ENCODE measurements around the gene ITPR2.
"Not testable (repeated sequence)": the region's sequence is repeated elsewhere in the genome, so short reads cannot be mapped to it uniquely, and the experiment has no call there.

The ITPR2 gene

GRCh38 chr12:26627335-26627734, 205.7 kb downstream of the ITPR2 start:
- FAIRE-seq (no peak), DNase-seq (ENCODE audit: insufficient read length, low spot score) (no peak)
- no peak for TF ChIP-seq POLR2A (IDR thresholded peaks at IDR 0.05; ENCODE audit: low read depth, low read length)

DNA sequence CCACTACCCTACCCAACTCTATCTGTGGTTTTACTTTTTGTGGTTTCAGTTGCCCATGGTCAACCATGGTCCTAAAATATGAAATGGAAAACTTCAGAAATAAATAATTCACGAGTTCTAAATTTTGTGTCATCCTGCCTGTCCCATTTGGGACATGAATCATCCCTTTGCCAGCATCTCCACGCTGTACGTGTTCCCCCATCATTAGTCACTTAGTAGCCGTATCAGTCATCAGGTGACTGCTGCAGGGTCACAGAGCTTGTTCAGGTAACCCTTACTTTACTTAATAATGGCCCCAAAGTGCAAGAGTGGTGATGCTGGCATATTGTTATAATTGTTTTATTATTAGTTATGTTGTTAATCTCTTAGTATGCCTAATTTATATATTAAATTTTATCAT, 209.9 kb downstream of the ITPR2 start:
- DNase-seq (ENCODE audit: insufficient read length, low spot score) (no peak), FAIRE-seq (no peak)
- no peak for TF ChIP-seq POLR2A (IDR thresholded peaks at IDR 0.05; ENCODE audit: low read depth, low read length)

DNA sequence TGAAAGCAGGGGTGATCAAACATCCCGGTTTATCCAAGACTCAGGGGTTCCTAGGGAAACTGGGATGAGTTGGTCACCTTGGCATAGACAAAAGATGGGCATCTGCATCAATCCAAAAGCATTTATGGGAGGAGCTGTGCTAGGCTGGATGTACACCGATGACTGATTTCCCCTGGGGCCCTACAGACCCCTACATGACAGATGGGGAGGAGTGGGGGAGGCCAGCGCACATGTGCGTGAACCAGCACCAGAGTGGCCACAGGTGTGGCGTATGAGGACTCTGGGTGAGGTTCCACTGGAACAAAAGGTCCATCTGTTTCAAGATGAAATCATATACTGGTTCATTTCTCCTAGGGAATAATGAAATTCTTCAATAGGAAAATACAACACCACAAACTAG, 210.4 kb downstream of the ITPR2 start:
- DNase-seq (ENCODE audit: insufficient read length, low spot score), result no peak
- TF ChIP-seq POLR2A (IDR thresholded peaks at IDR 0.05; ENCODE audit: low read depth, low read length), result no peak
- no peak for FAIRE-seq

DNA sequence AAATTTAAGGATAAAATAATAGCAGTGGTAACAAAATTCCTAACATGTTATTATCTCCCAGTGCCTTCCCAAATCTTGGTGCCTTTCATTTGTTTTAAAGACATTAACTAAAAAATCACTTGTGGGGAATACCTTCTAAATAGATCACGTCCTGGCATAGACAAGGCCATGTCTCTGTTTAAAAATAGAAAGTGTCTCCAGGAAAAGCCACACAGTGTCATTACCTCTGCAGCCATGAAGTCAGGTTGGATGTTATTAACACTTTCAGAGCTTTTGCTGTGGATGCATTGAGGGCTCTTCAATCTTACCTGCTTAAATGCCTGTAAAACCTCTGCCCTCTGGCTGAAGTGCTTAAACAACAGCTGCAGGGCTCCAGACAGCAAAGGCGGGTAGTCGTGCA, 211.1 kb downstream of the ITPR2 start:
- FAIRE-seq (no peak), DNase-seq (ENCODE audit: insufficient read length, low spot score) (no peak)
- TF ChIP-seq POLR2A (IDR thresholded peaks at IDR 0.05; ENCODE audit: low read depth, low read length), result no peak

DNA sequence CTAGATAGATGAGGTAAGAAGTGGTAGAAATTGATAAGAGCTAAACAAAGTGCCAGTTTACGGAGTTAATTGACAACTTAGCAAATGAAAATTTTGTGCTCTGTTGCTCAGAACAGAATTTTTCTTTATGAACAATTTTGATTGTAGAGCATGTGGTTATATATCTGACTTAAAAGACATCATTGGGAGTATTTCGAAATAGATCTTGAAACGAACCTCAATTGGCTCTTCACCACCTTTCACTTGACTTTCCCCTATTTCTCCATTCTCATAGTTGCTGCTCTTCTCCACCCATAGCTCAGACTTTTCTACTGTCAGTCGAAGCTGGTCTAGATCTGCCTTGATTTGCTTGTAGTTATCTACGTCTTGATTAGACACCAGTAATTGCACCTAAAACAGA, 212.1 kb downstream of the ITPR2 start:
- DNase-seq (ENCODE audit: insufficient read length, low spot score) (no peak), FAIRE-seq (no peak)
- no peak for TF ChIP-seq POLR2A (IDR thresholded peaks at IDR 0.05; ENCODE audit: low read depth, low read length)

GRCh38 chr12:26617513-26617912, 215.5 kb downstream of the ITPR2 start:
- no peak for TF ChIP-seq POLR2A (IDR thresholded peaks at IDR 0.05; ENCODE audit: low read depth, low read length)
- FAIRE-seq, result no peak
- DNase-seq (ENCODE audit: insufficient read length, low spot score), result no peak

DNA sequence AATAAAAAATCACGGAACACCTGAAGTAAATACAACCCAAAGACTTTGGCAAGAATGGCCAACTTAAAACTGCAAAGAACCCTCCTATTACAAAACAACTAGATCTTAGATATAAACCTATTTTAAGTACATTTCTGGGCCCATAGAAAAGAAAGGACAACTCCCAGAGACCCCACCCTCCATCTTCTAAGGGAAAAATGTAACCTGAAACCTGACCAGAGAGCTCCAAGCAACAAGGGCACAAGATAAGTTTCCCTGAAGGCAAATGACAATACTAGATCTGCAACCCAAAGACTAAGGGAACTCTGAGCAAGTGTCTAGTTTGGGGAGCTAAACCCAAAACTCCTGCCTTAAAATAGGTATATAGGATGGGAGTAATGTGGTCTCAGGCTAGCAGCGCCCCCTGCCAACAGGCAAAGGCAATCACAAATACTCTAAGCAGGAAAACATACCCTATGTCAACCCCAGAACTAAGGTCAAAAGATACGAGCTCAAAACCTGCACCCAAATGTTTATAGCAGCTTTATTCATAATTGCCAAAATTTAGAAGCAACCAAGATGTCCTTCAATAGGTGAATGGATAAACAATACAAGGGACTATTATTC, 218.9 kb downstream of the ITPR2 start:
- no peak for DNase-seq (ENCODE audit: insufficient read length, low spot score)
- FAIRE-seq, result peak; percentile 38
- no peak for TF ChIP-seq POLR2A (IDR thresholded peaks at IDR 0.05; ENCODE audit: low read depth, low read length)

DNA sequence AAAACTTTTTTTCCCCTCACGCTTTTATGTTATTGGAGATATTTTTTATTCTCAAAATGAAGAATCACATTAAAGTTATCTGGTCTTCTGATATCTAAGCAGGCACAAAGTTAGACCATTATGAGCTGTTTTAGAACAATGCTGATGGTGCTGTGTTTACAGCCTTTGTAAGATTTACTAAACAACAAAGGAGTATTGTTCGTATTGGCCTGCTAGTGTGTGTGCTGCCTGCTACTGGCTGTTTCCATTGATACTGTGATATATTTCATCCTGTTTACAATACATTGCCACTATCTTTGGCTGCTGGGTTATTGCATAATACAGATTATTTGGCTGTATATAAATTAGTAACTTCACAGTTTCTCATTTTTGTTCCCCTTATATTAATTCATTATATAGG, 220.8 kb downstream of the ITPR2 start:
- no peak for FAIRE-seq
- DNase-seq (ENCODE audit: insufficient read length, low spot score), result no peak
- no peak for TF ChIP-seq POLR2A (IDR thresholded peaks at IDR 0.05; ENCODE audit: low read depth, low read length)

GRCh38 chr12:26611598-26611997, 221.4 kb downstream of the ITPR2 start:
- no peak for TF ChIP-seq POLR2A (IDR thresholded peaks at IDR 0.05; ENCODE audit: low read depth, low read length)
- DNase-seq (ENCODE audit: insufficient read length, low spot score), result no peak
- FAIRE-seq, result no peak

DNA sequence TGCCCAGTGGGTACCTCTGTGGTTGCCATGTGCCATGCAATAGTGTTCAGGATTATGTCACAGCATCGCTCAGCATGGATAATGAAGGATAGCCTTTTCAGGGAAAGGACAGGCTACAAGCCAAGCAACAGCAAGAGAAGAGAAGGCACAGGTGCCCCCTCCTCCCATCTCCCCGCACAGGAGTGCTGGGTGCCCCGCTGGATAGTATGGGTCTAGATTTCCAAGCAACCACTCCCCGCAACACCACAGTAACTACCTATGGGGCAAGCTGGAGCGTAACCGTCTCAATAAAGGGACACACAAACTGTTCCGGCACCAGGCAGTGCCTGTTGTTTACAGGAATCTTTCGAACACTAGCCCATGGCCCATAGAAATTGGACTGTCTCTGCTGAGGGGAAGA, 222.2 kb downstream of the ITPR2 start:
- FAIRE-seq, result no peak
- no peak for DNase-seq (ENCODE audit: insufficient read length, low spot score)
- no peak for TF ChIP-seq POLR2A (IDR thresholded peaks at IDR 0.05; ENCODE audit: low read depth, low read length)

- no peak for FAIRE-seq
Observed at GRCh38 chr12:26609986-26610385, 223.0 kb downstream of the ITPR2 start.

DNA sequence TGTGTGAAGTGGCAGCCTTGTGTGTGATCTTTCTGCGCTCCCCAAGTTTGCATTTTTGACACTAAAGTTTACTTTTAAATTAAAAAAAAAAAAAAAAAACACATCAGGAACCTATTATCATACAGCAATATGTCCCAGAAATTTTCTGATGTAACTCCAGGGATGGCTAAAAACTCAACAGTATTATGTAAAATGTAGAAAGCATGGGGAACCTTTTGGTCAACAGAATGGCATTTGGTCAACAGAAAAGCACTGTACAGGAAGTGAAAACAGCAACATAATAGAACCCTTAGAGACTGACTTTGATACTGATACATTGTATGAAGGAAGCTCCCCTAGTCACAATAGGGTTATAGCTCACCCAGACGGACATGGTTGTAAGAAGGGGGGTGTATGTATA, 224.3 kb downstream of the ITPR2 start:
- no peak for FAIRE-seq
- TF ChIP-seq POLR2A (IDR thresholded peaks at IDR 0.05; ENCODE audit: low read depth, low read length), result no peak
- no peak for DNase-seq (ENCODE audit: insufficient read length, low spot score)

More at GRCh38 chr12:26609986-26610385, 223.0 kb downstream of the ITPR2 start:
- DNase-seq (ENCODE audit: insufficient read length, low spot score), result no peak
- no peak for TF ChIP-seq POLR2A (IDR thresholded peaks at IDR 0.05; ENCODE audit: low read depth, low read length)

DNA sequence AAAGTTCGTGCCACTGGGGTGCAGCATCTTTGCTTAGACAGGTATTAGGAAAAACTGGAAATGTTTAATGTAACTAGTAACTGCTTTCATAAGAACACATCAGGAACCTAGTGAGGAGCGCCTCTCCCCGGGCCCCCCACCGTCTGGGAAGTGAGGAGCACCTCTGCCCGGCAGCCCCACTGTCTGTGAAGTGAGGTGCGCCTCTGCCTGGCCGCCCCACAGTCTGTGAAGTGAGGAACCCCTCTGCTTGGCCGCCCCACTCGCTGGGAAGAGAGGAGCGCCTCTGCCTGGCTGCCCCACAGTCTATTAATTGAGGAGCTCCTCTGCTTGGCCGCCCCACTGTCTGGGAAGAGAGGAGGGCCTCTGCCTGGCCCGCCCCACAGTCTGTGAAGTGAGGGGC, 224.7 kb downstream of the ITPR2 start:
- TF ChIP-seq POLR2A (IDR thresholded peaks at IDR 0.05; ENCODE audit: low read depth, low read length), result no peak
- FAIRE-seq (no peak), DNase-seq (ENCODE audit: insufficient read length, low spot score) (no peak)

DNA sequence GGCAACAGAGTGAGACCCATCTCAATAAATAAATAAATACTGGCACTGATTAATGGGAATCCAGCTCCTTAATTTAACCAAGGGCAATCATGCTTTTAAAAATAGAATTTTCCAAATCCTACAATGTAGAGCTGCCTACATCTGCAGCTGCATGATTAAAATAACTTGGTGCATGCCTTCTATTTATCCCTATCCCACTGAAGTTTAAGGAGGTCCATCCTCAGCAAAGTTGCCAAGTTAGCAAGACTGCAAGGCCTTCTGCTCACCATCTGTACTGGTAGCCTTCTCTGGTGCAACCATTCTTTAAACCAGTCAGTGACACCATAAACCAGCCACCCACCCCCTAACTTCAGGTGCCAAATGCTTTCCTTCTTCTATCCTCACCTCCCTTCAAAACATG, 226.1 kb downstream of the ITPR2 start:
- TF ChIP-seq POLR2A (IDR thresholded peaks at IDR 0.05; ENCODE audit: low read depth, low read length), result no peak
- no peak for DNase-seq (ENCODE audit: insufficient read length, low spot score)
- FAIRE-seq, result no peak

- not testable (repeated sequence) for DNase-seq (ENCODE audit: insufficient read length, low spot score); FAIRE-seq
Observed at GRCh38 chr12:26604813-26605212, 228.2 kb downstream of the ITPR2 start.
